Renal cortical epithelial cell (primary cell): Measurements from ENCODE around the gene TBX1. TPM values are rescaled to one million over a fixed set of nuclear protein-coding genes. Genes with fewer than 3 reads are reported as not detected.

Experiments
- DNase-seq: peaks from one replicate; pipeline ENCODE4 v3.0.0-alpha.2; 2011; ENCODE audit warnings: low read depth
- total RNA-seq: library from RNA; depleted of rRNA; stranded (reverse); fragments of >200 nt; gene quantifications from 2 replicates; pipeline ENCODE4 v1.2.3, GENCODE V29; 2014

The TBX1 gene
- total RNA-seq, result 0.17 and 0.50 TPM in 2 replicates

DNA sequence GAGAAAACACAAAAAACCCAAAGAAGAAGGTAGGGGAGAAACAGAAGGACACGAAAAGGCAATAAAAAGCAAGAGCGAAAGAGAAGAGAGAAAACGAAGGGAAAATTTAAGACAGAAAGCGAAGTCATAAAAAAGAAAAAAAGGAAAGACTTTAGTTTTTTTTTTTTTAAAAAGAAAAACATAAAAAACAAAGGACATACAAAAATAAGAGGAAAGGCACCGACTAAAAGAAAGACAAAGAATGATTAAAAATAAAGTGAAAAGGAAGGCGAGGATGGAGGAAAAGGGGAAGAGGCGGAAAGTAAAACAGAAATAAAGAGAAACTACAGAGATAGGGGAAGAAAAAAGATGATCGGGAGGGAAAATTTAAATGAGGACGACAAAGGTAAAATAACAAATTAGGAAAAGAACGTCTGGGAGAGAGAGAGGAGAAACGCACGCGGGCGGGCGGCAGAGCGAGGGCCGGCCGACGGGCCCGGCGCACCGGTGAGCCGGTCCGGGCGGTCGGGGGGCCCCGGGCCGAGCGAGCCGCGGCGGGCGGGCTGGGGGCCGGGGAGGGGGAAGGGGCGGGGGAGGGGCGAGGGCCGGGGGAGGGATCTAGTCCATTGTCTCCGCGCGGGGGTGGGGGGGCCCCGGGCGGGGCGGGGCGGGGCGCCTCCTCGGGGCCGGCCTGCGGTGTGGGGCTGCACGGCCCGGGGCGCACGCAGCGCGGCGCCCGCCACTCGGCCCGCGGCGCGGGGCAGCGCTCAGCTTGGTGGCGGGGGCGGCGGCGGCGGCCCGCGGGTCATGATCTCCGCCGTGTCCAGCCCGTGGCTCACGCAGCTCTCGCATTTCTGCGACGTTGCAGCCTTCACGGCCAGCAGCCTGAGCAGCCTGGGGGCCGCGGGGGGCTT is at the start of gene TBX1:
Gene TBX1, plus strand, starts transcription at position 721 of the 893 bp plus-strand sequence. Its CDS starts 66 bp downstream, at position 787.
- no peak for DNase-seq

DNA sequence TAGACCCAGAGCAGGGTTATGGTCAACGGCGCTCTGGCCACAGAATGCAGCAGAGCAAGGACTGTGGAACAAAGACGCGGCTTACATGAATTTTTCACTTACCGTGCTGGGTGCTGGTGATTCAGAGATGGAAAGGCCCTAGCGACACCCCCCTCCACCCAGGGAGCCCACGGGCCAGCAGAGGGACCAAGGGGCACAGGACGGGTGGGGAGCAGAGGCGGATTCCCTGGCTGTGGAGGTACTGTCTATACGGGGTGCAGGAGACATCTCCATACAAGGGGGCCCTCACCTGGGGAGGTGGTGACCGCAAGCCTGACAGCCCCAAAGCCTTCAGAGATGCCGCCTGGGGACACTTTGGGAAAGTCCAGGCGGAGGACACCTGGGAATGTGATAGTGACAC is 47.3 kb upstream of the TBX1 start:
- DNase-seq, result no peak

DNA sequence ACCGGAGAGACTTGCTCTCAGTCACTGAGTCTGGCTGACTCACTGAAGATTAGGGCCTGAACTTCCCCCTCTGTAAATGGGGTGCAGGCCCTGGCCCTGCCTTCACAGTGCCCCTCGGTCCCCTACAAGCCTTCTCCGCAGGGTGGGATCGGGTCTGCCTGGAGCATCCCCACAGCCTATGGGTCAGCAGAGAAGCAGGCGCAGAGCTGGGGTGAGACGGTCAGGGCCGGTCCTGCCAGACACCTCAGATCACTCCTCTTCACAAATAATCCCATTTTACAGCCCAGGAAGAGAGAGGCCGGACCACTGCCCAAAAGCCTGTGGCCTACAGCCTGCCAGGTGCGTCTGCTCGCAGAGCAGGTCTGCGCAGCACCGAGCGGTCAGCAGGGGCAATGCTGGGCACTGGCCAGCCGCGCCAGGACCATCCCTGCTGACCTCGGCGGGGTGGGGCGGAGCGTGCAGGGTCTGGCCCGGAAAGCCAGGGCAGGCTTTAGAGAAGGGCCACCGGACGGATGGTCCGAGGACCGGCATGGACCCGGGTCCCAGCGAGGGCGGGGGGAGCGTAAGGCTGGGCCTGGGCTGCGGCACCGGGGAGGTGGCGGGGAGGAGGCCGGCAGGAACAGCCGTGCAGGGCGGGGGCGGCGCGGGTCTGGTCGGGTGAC is 46.8 kb upstream of the TBX1 start:
- DNase-seq, result no peak

DNA sequence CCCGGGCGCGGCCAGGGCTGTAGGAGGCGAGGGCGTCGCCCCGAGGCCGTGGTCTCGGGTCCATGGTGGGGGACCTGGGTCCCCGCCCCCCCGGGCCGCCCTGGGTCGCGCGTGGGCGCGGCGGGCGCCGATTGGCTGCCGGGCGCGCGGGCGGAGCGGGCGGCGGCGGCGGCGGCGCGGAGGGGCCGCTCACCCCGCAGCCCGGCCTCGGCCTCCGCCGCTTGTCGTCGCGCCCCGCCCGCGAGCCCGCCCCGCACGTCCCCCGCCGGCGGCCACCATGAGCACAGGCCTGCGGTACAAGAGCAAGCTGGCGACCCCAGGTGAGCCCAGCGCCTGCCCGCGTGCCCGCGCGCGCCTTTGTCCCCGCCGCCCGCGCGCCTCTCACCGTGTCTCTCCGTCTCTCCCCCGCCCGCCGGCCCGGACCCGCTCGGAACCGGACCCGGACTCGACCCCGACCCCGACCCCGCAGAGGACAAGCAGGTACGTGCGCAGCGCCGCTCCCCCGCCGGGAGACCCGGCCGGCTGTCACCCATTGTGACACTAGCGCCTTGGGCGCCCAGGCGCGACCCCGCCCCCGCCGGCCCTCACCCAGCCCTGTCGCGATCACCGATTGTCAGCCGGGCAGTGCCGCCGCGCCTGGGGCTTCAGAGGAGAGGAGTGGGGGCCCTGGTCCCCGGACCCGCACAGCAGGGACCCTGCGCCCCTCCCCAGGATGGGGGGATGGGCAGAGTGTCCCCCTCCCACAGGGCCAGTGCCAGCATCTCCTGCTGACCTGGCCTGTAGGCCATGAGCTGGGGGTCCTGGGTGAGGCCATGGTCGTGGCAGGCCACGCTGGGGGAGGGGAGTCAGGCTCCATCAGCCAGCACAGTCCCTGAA is 46.0 kb upstream of the TBX1 start, which contains the start of gene SEPTIN5:
Gene SEPTIN5, plus strand, starts transcription at position 192 of the 876 bp plus-strand sequence. Its CDS starts 86 bp downstream, at position 278.
- no peak for DNase-seq

DNA sequence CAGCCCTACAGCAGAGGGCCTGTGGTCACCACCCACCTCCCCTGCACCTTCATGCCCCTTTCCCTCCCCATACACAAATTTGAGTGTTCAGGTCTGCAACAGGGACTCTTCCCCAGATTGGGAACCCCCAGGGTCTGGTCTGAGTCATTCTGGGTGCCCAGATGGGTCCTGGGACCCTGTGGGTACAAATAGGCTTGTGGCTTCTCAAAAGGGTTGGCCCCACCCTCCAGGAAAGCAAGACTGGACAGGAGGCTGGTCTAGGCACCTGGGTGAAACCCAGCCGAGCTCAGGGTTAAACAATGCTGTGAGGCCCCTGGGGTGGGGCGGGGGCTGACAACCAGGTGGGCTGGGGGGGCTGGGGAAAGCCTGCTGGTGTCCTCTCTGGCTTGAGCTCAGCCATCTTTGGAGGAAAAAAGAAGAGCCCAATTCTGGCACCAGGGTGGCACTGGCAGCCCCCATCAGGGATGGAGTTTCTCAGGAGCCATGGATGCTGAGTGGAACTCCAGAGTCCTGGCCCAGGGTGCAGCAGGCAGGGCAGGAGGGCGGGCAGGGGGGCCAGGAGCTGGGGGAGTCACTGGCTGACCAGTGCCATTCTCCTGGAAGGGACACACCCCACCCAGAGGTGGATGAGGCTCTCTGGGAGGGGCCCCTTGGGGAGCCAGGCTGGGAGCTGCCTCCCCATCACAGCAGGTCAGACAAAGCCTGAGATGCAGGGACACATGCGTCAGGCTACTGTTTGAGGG is 45.2 kb upstream of the TBX1 start:
- DNase-seq, result no peak

DNA sequence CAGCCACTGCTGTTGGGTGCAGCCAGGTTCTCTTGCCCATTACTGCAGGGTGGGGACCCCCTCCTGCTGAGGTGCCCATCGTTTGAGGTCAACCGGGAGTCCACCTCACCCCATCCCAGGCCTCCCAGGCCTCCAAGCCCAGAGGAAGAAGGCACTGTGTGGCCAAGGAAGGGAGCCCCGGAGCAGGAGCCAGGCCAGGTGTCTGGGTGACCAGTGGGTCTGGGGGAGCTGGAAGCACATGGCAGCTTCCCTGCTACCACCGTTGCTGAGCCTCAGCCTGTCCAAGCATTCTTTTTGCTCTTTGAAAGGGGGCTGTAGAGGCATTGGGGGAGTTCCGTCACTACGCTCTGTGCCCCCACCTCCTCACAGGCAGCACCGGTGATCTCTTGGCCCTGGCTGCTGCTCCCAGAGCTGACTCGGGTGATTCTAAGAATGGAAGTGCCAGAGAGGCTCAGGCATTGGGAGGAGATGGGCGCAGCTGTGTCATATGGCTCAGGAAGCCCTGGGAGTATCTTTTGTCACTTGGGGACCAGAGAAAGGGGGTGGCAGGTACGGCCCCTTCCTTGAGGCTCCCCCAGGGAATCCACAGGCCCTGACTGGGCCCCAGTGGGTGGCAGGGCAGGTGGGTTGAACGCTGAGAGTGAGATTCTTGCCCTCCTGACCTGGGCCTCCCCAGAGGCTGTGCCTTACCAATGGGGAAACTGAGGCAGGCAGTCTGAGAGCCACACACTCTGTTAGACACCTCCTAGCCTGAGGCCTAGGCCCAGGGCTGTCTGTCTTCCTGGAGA is 44.3 kb upstream of the TBX1 start:
- DNase-seq, result no peak

DNA sequence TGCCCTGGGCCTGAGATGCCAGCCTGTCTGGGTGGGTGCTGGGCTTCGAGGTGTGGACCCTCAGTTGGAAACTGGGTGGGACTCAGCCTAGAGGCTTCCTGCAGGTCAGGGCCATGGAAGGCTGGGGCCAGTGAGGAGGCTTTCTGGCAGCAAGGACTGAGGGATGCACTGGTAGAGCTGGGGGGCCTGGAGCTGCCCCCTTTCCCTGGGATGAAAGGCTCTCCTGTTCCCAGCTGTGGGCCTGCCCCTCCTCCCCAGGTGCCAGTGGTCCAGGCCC is 43.8 kb upstream of the TBX1 start:
- DNase-seq, result no peak

DNA sequence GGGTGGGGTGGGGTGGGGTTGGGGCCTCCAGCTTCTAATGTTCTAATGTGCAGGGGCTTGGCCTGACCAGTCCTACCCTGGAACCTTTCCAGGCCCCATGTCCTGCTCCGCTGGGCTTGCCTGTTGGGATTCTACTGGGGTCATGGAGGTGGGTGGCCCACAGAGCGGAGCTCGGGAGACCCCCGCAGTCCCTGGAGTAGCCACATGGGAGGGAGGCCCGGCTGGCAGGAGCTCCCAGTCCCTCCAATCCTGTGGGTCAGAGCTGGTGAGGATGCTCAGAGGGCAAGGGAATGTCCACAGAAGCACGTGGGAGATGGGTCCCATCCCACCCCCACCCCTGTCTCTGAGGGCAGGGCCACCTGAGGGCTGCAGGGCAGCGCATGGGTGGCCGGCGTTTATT is 43.4 kb upstream of the TBX1 start:
- no peak for DNase-seq

DNA sequence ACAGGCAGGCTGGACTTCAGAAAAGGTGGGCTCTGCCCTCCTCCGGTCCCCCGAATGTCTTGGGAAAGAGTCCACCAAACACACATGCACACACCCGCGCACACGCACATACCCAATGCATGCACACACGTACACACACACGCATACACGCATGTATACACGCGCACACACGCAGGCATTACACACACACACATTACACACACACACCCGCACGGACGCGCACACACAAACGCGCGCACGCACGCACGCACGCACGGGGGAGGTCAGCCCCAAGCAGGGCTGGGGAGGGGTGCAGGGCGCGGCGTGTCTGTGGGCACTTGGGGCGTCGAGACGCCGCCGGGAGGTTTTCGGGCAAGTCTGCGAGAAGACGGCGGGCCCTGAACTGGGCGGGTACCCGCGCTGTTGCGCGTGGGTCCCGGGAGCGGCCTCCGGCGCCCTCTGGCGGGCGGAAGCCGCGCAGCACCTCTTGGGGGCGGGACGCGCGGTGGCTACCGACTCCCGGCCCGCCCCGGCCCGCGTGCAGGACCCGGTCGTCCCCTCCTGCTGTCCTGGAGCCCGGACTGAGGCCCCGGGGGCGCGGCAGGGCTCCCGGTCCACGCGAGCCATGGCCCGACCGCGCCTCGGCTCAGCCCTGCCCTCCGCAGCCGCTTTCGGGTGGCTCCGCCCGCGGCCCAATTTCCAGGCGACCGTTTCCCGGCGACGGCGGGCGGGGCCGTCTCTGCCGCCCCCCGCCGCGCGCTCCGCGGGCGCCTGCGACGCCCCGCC is 42.7 kb upstream of the TBX1 start:
- no peak for DNase-seq

DNA sequence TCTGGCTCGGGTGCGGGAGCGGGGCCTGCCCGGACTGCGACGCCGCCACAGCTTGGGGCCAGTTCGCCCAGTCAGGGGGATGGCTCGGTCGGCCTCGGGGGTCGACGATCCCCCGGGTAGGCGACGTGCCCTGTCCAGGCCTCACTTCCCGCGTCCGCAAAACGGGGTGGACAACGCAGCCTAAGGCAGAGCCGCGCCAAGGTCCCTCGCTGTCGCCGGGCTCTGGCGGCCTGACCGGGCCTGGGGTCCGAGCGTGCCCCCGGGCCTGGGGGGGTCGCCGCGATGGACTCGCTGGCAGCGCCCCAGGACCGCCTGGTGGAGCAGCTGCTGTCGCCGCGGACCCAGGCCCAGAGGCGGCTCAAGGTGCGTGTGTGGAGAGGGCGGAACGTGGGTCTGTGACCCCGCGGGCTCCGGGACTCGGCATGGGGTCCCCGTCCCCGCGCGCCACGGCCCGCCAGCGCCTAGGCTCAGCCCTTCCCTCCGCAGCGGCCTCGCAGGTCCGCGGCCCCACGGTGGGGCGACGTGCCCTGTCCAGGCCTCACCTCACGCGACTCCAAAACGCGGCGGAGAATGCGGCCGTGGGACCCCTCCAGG is 42.0 kb upstream of the TBX1 start:
- DNase-seq, result no peak

DNA sequence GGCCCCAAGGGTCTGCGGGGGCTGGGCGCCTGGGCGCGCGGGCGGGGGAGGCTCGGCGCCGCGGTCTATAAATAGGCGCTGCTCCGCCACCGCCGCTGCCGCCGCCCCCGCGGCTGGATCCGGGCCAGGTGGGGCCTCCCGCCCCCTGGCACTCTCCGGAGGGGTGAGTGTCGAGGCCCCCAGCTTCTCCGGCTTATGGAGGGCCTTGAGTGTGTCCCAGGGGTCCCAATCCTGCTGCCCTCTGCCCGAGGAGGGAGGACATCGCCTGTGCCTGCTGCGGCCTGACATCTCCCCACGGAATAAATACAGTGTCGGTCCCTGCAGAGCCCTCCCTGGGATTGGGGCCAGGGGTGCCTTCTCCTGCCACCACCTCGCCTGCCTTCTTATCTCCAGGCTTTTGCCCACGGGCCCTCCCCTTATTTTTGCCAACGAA is 41.5 kb upstream of the TBX1 start:
- DNase-seq, result no peak

DNA sequence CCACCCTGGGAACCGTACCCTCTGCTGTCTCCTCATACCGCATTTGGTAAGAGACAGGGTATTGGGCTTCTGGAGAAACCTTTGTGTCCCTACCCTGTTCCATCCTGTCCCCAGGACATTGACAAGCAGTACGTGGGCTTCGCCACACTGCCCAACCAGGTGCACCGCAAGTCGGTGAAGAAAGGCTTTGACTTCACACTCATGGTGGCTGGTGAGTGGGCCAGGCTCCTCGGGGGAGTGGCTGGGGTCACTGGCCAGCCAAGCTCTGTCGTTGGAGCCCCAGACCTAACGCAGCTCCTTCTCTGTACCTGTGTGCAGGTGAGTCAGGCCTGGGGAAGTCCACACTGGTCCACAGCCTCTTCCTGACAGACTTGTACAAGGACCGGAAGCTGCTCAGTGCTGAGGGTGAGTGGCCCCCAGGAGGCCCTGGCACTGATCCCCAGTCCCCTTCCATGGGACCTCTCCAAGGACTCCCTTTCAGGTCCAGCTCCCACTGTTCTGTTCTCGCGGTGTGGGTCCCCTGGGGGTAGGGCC is 41.0 kb upstream of the TBX1 start:
- DNase-seq, result no peak

DNA sequence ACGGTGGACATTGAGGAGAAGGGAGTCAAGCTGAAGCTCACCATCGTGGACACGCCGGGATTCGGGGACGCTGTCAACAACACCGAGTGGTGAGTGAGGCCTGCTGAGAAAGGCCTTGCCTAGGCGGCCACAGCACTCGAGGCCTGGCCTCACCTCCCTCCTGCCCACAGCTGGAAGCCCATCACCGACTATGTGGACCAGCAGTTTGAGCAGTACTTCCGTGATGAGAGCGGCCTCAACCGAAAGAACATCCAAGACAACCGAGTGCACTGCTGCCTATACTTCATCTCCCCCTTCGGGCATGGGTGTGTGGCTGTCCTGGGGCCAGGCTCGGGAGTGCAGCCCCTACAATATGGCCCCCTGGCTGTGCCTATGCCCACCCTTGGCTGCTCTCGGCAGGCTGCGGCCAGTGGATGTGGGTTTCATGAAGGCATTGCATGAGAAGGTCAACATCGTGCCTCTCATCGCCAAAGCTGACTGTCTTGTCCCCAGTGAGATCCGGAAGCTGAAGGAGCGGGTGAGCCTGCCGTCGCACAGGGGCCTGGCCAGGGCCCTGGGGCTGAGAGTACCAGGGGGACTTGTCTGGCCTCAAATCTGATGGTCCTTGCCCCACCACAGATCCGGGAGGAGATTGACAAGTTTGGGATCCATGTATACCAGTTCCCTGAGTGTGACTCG is 40.3 kb upstream of the TBX1 start:
- no peak for DNase-seq

DNA sequence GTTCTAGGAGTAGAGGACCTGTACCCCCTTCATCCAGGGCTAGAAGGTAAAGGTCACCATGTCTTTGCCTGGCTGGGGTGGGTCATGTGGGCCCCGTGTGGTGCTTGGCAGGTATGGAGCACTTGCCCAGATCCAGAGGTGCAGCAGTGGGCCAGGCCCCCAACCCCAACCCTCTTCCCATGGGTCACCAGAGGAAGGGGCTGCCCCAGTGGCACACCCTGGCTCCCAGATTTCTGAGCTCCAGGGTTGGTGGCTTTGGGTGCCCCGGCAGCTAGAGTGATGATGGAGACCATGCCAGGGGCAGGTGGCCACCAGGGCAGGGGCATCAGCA is 39.6 kb upstream of the TBX1 start:
- DNase-seq, result no peak

DNA sequence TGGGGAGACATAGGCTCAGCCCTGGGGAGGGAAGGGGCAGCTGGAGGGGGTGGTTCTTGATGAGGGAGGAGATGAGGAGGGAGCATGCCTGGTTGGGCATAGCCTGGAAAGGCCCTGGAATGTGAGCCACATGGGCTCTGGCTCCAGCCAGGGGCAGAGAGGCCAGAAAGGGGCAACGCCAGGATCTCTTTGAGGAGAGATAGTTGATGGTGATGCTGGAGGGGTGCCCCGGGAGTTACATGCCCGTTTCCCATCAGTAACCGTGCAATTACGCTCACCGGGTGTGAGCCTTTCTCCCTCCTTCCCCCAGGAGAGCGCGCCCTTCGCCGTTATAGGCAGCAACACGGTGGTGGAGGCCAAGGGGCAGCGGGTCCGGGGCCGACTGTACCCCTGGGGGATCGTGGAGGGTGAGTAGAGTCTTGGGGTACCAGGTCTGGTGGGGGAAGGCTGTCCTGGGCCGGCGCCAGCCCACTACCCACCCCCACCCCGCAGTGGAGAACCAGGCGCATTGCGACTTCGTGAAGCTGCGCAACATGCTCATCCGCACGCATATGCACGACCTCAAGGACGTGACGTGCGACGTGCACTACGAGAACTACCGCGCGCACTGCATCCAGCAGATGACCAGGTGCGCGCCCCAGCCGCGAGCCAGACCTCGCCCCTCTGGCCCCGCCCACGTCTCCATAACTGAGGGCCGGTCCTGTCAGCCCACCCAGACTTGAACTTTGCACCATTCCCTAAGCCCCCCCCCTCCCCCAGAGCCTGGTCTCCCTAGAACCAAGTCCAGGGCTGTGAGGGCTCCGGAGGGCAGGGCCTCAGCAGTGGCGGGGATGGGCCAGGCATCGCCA is 39.0 kb upstream of the TBX1 start:
- DNase-seq, result no peak

DNA sequence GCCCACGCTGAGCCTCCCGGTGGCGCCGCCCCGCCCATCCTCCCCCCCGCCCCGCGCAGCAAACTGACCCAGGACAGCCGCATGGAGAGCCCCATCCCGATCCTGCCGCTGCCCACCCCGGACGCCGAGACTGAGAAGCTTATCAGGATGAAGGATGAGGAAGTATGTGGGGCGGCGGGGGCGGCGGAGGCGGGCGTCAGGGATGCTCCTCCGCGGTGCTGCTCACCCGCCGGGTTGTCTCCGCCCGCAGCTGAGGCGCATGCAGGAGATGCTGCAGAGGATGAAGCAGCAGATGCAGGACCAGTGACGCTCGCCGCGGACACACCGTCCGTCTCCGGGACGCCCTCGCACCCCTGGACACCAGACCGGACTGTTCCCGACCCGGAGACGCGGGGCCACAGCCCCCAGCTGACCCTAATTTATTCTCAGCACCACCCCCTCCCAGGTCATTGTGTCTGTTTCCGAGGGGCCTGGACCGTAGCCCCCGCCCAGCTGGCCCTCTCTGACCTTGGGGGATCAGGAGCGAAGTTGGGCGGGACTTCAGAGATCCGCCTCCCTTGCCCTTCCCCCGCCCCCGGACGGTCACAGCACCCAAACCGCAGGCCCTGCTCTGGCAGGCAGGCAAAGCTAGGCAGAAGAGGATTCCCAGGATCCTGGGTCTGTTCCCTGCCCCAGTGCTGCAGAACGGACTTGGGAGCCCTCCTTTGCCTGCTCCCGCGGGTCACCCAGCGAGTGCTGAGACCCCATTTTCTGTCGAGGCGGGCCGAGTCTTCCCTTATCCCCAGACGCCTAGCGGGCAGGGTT is 38.2 kb upstream of the TBX1 start:
- no peak for DNase-seq

DNA sequence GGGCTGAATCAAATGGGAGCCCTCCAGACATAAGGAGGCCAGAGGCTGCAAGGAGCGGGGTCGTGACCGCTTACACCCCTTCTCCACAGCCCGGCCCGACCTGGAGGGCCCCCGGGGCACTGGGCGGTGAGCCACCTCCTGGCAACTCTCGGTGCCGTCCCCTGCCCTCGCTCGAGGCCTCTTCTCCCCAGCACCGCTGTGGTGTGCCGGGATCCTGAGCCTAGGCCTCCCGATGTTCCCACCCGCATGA is 37.7 kb upstream of the TBX1 start:
- DNase-seq, result no peak
